ENCODE results near the gene EGLN3. TPM values are rescaled to one million over a fixed set of nuclear protein-coding genes. Genes with fewer than 3 reads are reported as not detected.

The EGLN3 gene
- total and polyA plus RNA-seq, 2 of the 13 experiments (the other 11 are each of a cell fraction or from before 2014, with no cell fraction given) = 0.18 to 27.3 TPM

- TF ChIP-seq NFAT5 (CRISPR knock-in tag; IDR thresholded peaks at IDR 0.05) (no peak), ZBED4 (CRISPR knock-in tag; IDR thresholded peaks at IDR 0.05; ENCODE audit: borderline replicate concordance) (peak; percentile 84; the same call in 1 of the 2 replicates), ZIK1 (CRISPR knock-in tag; IDR thresholded peaks at IDR 0.05; ENCODE audit: borderline replicate concordance, low read depth) (0 out of 2 replicates have a peak, but pooled peaks have one; percentile 24), TAF1 (CRISPR knock-in tag; IDR thresholded peaks at IDR 0.05) (no peak), SMAD9 (CRISPR knock-in tag; IDR thresholded peaks at IDR 0.05) (no peak), HDAC6 (IDR thresholded peaks at IDR 0.05; ENCODE audit: low read depth, low read length) (no peak), PRDM15 (CRISPR knock-in tag; IDR thresholded peaks at IDR 0.05) (peak; percentile 14; the same call in 1 of the 2 replicates), HDAC1 (CRISPR knock-in tag; IDR thresholded peaks at IDR 0.05) (peak; percentile 79), HOXA9 (CRISPR knock-in tag; IDR thresholded peaks at IDR 0.05; ENCODE audit: borderline replicate concordance) (no peak), ZBTB8A (CRISPR knock-in tag; IDR thresholded peaks at IDR 0.05; ENCODE audit: borderline replicate concordance, low read depth) (no peak), ESRRA (CRISPR knock-in tag; IDR thresholded peaks at IDR 0.05; ENCODE audit: low read depth) (peak; percentile 87), GZF1 (CRISPR knock-in tag; IDR thresholded peaks at IDR 0.05) (no peak; the same call in 1 of the 2 replicates), GLMP (CRISPR knock-in tag; IDR thresholded peaks at IDR 0.05; ENCODE audit: borderline replicate concordance) (no peak), DMAP1 (CRISPR knock-in tag; IDR thresholded peaks at IDR 0.05) (peak; percentile 44; the same call in 1 of the 2 replicates), NFATC3 (CRISPR knock-in tag; IDR thresholded peaks at IDR 0.05) (no peak)
Measured at GRCh38 chr14:33909380-33910084, 41.3 kb downstream of the EGLN3 start (continued).
